GM21529 (cell line): ENCODE data around the gene CMTM4.
A peak's percentile ranks its signal among the peaks of the same experiment; 100 is the strongest.
"Not testable (repeated sequence)": the region's sequence is repeated elsewhere in the genome, so short reads cannot be mapped to it uniquely, and the experiment has no call there.

ENCODE experiments used
- ATAC-seq: cut with Tn5 transposase; IDR thresholded peaks from one replicate; pipeline ENCODE4 v1.9.1; 2021; ENCODE audit not compliant: unreplicated experiment

Gene CMTM4

DNA sequence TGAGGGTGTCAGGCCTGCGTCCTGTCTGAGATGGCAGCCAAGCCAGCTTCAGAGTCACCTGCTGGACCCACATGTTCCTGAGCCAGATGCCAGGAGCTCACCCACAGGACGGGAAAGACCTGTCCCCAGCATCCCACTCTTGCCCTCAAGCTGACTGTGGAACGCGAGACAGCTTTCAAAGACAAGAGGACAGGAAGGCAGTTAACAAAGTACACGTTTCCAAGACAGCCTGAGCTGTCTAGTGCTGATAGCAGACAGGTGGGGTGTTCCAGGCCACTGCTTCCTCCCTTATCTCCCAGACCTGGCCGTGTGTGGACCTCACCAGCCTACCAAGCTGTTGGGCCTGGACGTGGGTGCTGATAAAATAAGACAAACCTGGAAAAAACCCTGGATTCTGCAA is 78.8 kb downstream of the CMTM4 start:
- ATAC-seq, result no peak

DNA sequence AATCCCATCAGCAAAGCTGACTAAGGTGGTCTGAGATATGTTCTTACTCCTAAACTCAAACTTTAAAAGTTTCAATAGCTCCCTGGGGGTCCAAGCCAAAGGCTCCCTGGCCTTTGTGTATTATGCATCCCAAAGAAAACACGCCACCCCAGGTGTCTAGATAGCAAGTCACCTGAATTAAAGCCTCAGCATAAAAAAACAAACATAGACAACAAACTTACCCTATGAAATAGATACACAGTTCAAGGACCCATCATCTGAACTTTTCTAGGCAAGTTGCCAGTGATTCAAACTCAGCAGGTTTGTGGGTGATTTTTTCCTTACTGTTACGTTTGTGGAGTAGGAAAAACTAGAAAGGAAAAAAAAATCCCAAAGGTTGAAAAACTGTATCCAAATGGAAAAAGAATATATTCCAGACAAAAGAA is 79.5 kb downstream of the CMTM4 start:
- no peak for ATAC-seq

GRCh38 chr16:66616592-66616991 is 80.0 kb downstream of the CMTM4 start:
- ATAC-seq, result no peak

- no peak for ATAC-seq
Measured at GRCh38 chr16:66616169-66616568, 80.4 kb downstream of the CMTM4 start.

- ATAC-seq, result no peak
Measured at GRCh38 chr16:66614161-66614802, 82.3 kb downstream of the CMTM4 start.

GRCh38 chr16:66612422-66612821 is 84.1 kb downstream of the CMTM4 start:
- ATAC-seq, result no peak

GRCh38 chr16:66611911-66612310 is 84.6 kb downstream of the CMTM4 start:
- not testable (repeated sequence) for ATAC-seq

- ATAC-seq, result no peak
Measured at GRCh38 chr16:66610111-66610820, 86.3 kb downstream of the CMTM4 start.

DNA sequence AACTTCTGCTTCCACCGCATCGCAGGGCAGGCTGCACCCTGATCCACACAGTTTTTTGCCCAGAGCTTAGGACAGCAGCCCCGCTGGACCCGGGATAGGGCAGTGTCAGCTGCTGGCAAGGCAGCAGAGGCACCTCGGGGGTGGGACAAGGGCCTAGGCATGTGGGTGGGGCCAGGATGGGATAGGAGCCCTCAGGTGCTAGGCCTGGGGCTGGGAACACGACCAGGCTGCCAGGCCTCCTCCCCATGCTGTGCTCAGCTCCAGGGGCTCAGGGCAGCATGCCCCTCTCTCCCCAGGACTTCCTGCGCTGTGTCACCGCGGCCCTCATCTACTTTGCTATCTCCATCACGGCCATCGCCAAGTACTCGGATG is 87.4 kb downstream of the CMTM4 start:
- ATAC-seq, result no peak

- ATAC-seq, result peak; percentile 35
Measured at GRCh38 chr16:66608241-66609138, 88.1 kb downstream of the CMTM4 start.

DNA sequence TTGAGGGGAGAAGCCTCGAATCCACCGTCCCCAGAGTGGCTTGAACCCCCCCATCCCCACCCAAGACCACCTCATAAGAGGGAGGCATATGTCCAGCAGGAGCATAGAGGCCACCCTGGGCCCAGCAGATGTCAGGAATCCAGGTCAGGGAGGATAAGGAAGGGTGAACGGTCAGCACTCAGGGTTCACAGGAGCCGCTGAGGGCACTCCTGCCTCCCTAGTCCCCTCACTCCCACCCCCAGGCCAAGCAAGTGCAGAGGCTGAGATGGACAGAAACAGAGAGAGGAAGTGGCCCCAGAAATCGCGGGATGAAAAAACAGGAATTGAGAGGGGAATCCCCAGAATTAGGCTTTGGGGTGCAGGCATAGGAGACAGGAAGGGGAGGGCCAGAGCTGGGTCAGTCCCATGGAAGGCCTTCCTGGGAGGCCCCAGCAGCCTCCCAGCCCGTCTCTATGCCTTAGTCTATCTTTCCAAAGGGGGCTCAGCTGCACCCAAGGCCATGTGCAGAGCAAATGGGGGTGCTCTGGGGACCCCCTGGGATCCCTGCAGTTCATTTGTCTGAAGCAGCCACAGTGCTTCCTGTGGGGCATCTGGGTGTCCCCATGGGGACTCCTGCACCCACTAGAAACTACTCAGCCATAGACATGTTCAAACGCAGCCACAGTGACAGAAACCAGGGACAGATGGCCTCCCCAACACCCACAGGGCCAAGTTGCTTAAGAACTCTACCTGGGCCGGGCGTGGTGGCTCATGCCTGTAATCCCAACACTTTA is 90.4 kb downstream of the CMTM4 start:
- peak; percentile 47 for ATAC-seq

GRCh38 chr16:66605177-66605978 is 91.2 kb downstream of the CMTM4 start:
- ATAC-seq, result peak; percentile 9

GRCh38 chr16:66604376-66605176 is 92.0 kb downstream of the CMTM4 start, which contains the start of gene CMTM3:
Gene CMTM3 (plus strand): TSS chr16:66604704. CDS start chr16:66604806, 102 bp downstream.
- ATAC-seq, result peak; percentile 48

GRCh38 chr16:66603537-66604375 is 92.8 kb downstream of the CMTM4 start:
- ATAC-seq, result no peak

DNA sequence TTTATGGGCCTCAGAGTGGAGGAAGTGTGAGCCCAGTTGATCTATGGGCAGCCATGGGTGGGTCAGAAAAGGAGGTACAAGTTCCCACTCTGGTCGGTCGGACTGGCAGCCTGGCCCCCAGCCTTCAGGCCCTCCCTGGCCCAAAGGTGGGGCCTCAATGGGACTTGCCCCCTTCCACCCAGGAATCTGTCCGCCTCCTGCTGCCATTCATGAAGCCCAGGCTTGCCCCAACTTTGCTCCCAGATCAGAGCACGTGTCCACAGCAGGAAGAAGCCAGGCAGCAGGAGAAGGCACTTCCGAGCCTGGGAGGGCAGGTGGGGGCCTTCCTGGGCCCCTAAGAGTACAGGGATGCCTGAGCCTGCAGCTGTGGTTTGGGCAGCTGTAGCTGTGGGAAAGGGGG is 95.1 kb downstream of the CMTM4 start:
- no peak for ATAC-seq

DNA sequence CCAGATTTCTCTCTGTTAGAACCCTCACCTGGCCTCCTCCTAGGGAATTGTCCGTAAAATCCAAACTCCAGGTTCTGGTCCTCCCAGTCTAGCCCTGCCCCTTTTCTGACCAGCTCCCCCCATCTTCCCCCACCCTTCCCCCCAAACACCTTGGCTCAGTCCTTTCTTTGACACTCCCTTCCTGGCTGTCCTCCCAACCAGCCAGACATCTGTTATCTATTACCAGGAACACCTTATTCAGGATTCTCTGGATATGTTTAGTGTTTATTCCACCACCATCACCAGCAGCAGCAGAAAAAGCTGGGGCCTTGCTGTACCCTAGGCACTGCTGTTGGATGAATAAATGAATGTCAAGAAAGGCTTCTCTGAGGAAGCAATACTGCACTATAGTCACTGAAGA is 96.1 kb downstream of the CMTM4 start:
- ATAC-seq, result no peak

DNA sequence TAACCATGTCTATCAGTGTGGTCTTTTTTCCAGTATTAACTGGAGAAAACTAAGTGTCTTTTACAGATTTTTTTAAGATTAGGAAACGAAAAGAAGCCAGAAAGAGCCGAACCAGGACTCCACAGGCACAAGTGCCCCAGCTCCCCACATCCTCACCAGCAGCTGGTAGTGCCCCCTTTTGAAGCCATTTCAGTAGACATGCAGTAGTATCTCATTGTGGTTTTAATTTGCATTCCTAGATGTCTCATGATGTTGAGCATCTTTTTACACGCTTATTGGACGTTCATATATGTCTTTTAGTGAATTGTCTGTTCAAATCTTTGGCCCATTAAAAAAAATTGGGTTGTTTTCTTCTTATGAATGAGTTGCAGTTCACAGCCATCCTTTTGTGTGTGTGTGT is 96.8 kb downstream of the CMTM4 start:
- no peak for ATAC-seq

GRCh38 chr16:66598111-66598510 is 98.4 kb downstream of the CMTM4 start:
- ATAC-seq, result no peak
